K562 (cell line): ENCODE data around the gene ETHE1. TPM values are rescaled to one million over a fixed set of nuclear protein-coding genes. Genes with fewer than 3 reads are reported as not detected.

ENCODE experiments used
- ATAC-seq: fragments of 200-7000 bp; cut with Tn5 transposase; 3 replicates; pipeline ENCODE4 v1.9.1; 2020; ENCODE audit warnings: moderate library complexity
- BruUV-seq: library from RNA; stranded (reverse); fragments of 400-500 nt; replicated peaks from 2 replicates; lab custom pipeline; 2021; lab: Mats Ljungman, UMichigan
- CTCF ChIA-PET: fragments of 300-600 bp; formaldehyde crosslinking; extraction: SDS; loops from one replicate; lab custom pipeline; 2021; ENCODE audit warnings: low intra/inter-chr PET ratio; lab: Yijun Ruan, JAX
- POLR2A ChIA-PET: fragments of 300-600, 350-650 bp; sonication (Branson Sonifier 250); formaldehyde crosslinking; extraction: SDS; loops from one replicate; lab custom pipeline; 2021; ENCODE audit warnings: antibody characterized with exemption, inconsistent platforms; lab: Yijun Ruan, JAX
- DNase-seq, 4 experiments: peaks; one replicate each; pipeline versions ENCODE4 v3.0.0 to v3.0.0-alpha.2; 2011 to 2018; ENCODE audit warnings: low spot score in 3 of 4, mixed read lengths in 3 of 4; ENCODE audit errors: extremely low read depth in 1 of 4
- FAIRE-seq: peaks from 2 replicates; lab custom pipeline; 2011; peaks lifted over from hg19 to GRCh38; lab: Jason Lieb, UNC
- H2AFZ ChIP-seq: 2 replicates; pipeline ENCODE4 v1.6.0; 2011; ENCODE audit warnings: low read depth, low read length, control low read depth, inconsistent platforms
- H3K27ac ChIP-seq: fragments of 200-600 bp; 3 replicates; pipeline ENCODE4 v1.8.0; 2011; ENCODE audit warnings: low read depth, mild to moderate bottlenecking, control low read depth, inconsistent platforms, low read length, moderate library complexity, mixed read lengths; ENCODE audit errors: extremely low read depth
- H3K27me3 ChIP-seq, 2 experiments: fragments of 300-600 bp in 1 of 2; 2 replicates in 1 of 2; 3 replicates in 1 of 2; pipeline versions ENCODE4 v1.6.0 to v1.8.0; 2011; ENCODE audit warnings: inconsistent platforms in 2 of 2, low read length in 2 of 2, mild to moderate bottlenecking in 1 of 2, mixed read lengths in 1 of 2, moderate library complexity in 1 of 2; ENCODE audit not compliant: control insufficient read depth in 2 of 2, insufficient read depth in 2 of 2
- H3K36me3 ChIP-seq: fragments of 300-600 bp; 3 replicates; pipeline ENCODE4 v1.8.0; 2011; ENCODE audit warnings: mild to moderate bottlenecking, low read length, inconsistent platforms; ENCODE audit not compliant: control insufficient read depth, insufficient read depth
- H3K4me1 ChIP-seq, 2 experiments: fragments of 200-600 bp in 1 of 2; replicated peaks in 1 of 2; 2 replicates in 1 of 2; 3 replicates in 1 of 2; pipeline versions ENCODE4 v1.5.1 to v1.8.0; 2011; ENCODE audit warnings: inconsistent platforms in 2 of 2, low read length in 2 of 2, mild to moderate bottlenecking in 1 of 2, mixed read lengths in 1 of 2, moderate library complexity in 1 of 2; ENCODE audit not compliant: control insufficient read depth in 2 of 2, insufficient read depth in 2 of 2
- H3K4me2 ChIP-seq: 2 replicates; pipeline ENCODE4 v1.6.1; 2011; ENCODE audit warnings: low read length, control low read depth, inconsistent platforms, mixed read lengths; ENCODE audit not compliant: insufficient read depth
- H3K4me3 ChIP-seq: fragments of 200-600 bp; sonication (generic), shearing (Covaris generic); 2 replicates; pipeline ENCODE4 v1.5.1; 2016; ENCODE audit warnings: control low read depth, inconsistent platforms
- H3K79me2 ChIP-seq: fragments of 200-600 bp; 3 replicates; pipeline ENCODE4 v1.8.0; 2011; ENCODE audit warnings: low read length, inconsistent platforms; ENCODE audit not compliant: control insufficient read depth, insufficient read depth
- H3K9ac ChIP-seq, 2 experiments: 2 replicates each; pipeline versions ENCODE4 v1.6.0 to v1.6.1; 2011; ENCODE audit warnings: low read depth in 2 of 2, low read length in 2 of 2, control low read depth in 1 of 2, inconsistent platforms in 1 of 2, mild to moderate bottlenecking in 1 of 2, mixed read lengths in 1 of 2; ENCODE audit not compliant: insufficient read depth in 1 of 2
- H3K9me1 ChIP-seq: one replicate; pipeline ENCODE4 v1.6.0; 2011; ENCODE audit warnings: inconsistent platforms, mild to moderate bottlenecking, low read length, moderate library complexity; ENCODE audit not compliant: control insufficient read depth, insufficient read depth
- H3K9me3 ChIP-seq: replicated peaks from 2 replicates; pipeline ENCODE4 v1.5.1; 2011; ENCODE audit warnings: low read depth, low read length, inconsistent platforms; ENCODE audit not compliant: control insufficient read depth, insufficient read depth
- H4K20me1 ChIP-seq: replicated peaks from 2 replicates; pipeline ENCODE4 v1.6.1; 2011; ENCODE audit warnings: low read length, inconsistent platforms, mixed read lengths; ENCODE audit not compliant: control insufficient read depth, insufficient read depth
- CHAMP1 ChIP-seq: fragments of 450-650 bp; IDR thresholded peaks from 2 replicates; pipeline ENCODE4 v1.6.1; 2016; ENCODE audit warnings: mild to moderate bottlenecking
- CTCF ChIP-seq, 3 experiments: IDR thresholded peaks in 2 of 3; conservative IDR thresholded peaks in 1 of 3; 2 replicates each; pipeline ENCODE4 v1.5.1; 2011 to 2012; ENCODE audit warnings: low read length in 3 of 3, mild to moderate bottlenecking in 3 of 3, control low read depth in 2 of 3, improper control_type of control experiment in 1 of 3, inconsistent platforms in 1 of 3, low read depth in 1 of 3, mixed read lengths in 1 of 3, moderate library complexity in 1 of 3; ENCODE audit not compliant: insufficient read depth in 2 of 3
- EGR1 ChIP-seq: fragments of 450-650 bp; conservative IDR thresholded peaks from 2 replicates; pipeline ENCODE4 v1.6.1; 2017; ENCODE audit warnings: mild to moderate bottlenecking
- ELF4 ChIP-seq: fragments of 450-650 bp; formaldehyde crosslinking; IDR thresholded peaks from 2 replicates; pipeline ENCODE4 v1.4.0; 2022; ENCODE audit warnings: missing genetic modification characterization
- HDAC1 ChIP-seq, 2 experiments: fragments of 450-650 bp; IDR thresholded peaks; 2 replicates each; pipeline ENCODE4 v1.6.1; 2016 to 2017; ENCODE audit warnings: inconsistent platforms in 1 of 2, mild to moderate bottlenecking in 1 of 2, moderate library complexity in 1 of 2
- ILK ChIP-seq: fragments of 450-650 bp; IDR thresholded peaks from 2 replicates; pipeline ENCODE4 v1.6.1; 2016; ENCODE audit warnings: missing genetic modification characterization, low read depth, mild to moderate bottlenecking, missing compliant biosample characterization, moderate library complexity, borderline replicate concordance
- LCOR ChIP-seq: sonication (generic); formaldehyde crosslinking; IDR thresholded peaks from 2 replicates; pipeline ENCODE4 v1.8.0; 2022; ENCODE audit warnings: mild to moderate bottlenecking, missing genetic modification reagents
- MEF2D ChIP-seq: conservative IDR thresholded peaks from 2 replicates; pipeline ENCODE4 v1.6.1; 2016; ENCODE audit warnings: low read depth, missing genetic modification characterization, missing compliant biosample characterization
- SMAD2 ChIP-seq: fragments of 150-350 bp; IDR thresholded peaks from 2 replicates; pipeline ENCODE4 v1.6.1; 2014; ENCODE audit warnings: low read depth, mild to moderate bottlenecking, low read length
- SPI1 ChIP-seq: IDR thresholded peaks from 2 replicates; pipeline ENCODE4 v1.6.1; 2011; ENCODE audit warnings: low read depth, low read length, control low read depth, borderline replicate concordance
- SRF ChIP-seq, 2 experiments: fragments of 250-450, 450-650 bp in 1 of 2; sonication (Bioruptor Pico) in 1 of 2; sonication (generic) in 1 of 2; formaldehyde crosslinking; IDR thresholded peaks; 2 replicates each; pipeline versions ENCODE4 v1.5.0 to v1.5.1; 2020 to 2022; ENCODE audit warnings: mild to moderate bottlenecking in 1 of 2, missing genetic modification reagents in 1 of 2
- TEAD1 ChIP-seq, 2 experiments: fragments of 450-650 bp in 1 of 2; sonication (generic) in 1 of 2; formaldehyde crosslinking; IDR thresholded peaks; 2 replicates each; pipeline versions ENCODE4 v1.4.0 to v1.8.0; 2020 to 2022; ENCODE audit warnings: mild to moderate bottlenecking in 2 of 2, missing genetic modification reagents in 1 of 2
- THRAP3 ChIP-seq: fragments of 450-650 bp; IDR thresholded peaks from 2 replicates; pipeline ENCODE4 v1.6.1; 2016; ENCODE audit warnings: mild to moderate bottlenecking, inconsistent platforms, borderline replicate concordance
- YY1 ChIP-seq, 3 experiments: IDR thresholded peaks; 2 replicates each; pipeline ENCODE4 v1.6.1; 2011; ENCODE audit warnings: low read length in 2 of 3, mild to moderate bottlenecking in 2 of 3, moderate library complexity in 2 of 3, borderline replicate concordance in 1 of 3, control low read depth in 1 of 3, low read depth in 1 of 3; ENCODE audit not compliant: insufficient read depth in 3 of 3, insufficient replicate concordance in 2 of 3, control insufficient read depth in 1 of 3, insufficient read length in 1 of 3; ENCODE audit errors: extremely low read depth in 1 of 3
- ZBTB17 ChIP-seq: fragments of 450-650 bp; formaldehyde crosslinking; IDR thresholded peaks from 2 replicates; pipeline ENCODE4 v1.4.0; 2020; ENCODE audit warnings: mild to moderate bottlenecking
- WGBS: fragments of 100-300 bp; shearing (Covaris generic); methylation state at CpG from one replicate; pipeline ENCODE4 v1.1.6; 2016; ENCODE audit warnings: low coverage, mixed read lengths; ENCODE audit not compliant: insufficient coverage; ENCODE audit errors: missing lambda C conversion rate; 5-methylcytosine and 5-hydroxymethylcytosine counted together
- in situ Hi-C: fragments of 300-500 bp; cut with MboI; formaldehyde crosslinking; loops from 4 replicates; pipeline ENCODE4 v1.15.0; 2018; ENCODE audit warnings: inconsistent platforms, mixed read lengths
- intact Hi-C: fragments of 100-400 bp; cut with micrococcal nuclease; formaldehyde crosslinking; loops from 2 replicates; pipeline ENCODE4 v1.14.2; 2022
- polyA plus RNA-seq, 8 experiments: library from polyadenylated mRNA; depleted of rRNA in 4 of 8; stranded (reverse) in 5 of 8; unstranded in 3 of 8; fragments of >200 nt; fragmentation: Nextera tagmentation in 2 of 8; fragmentation: Illumina TruSeq in 1 of 8; extraction: Ambion mirVana in 2 of 8; extraction: Trizol in 1 of 8; gene quantifications; 2 replicates each; pipeline versions ENCODE4 v1.2.1 to v1.2.3, GENCODE V29; 2011 to 2014; ENCODE audit warnings: inconsistent platforms in 1 of 8, missing spikeins in 1 of 8
- total RNA-seq, 7 experiments: library from RNA; depleted of rRNA in 6 of 7; stranded (reverse); fragments of >200 nt in 6 of 7; fragmentation: Illumina TruSeq in 2 of 7; extraction: Trizol in 2 of 7; gene quantifications; 2 replicates each; pipeline versions ENCODE4 v1.2.1 to v1.2.3, GENCODE V29; 2011 to 2021; ENCODE audit warnings: low replicate concordance in 1 of 7

ETHE1 gene
- total and polyA plus RNA-seq, 9 of the 15 experiments (the other 6 are each of a cell fraction or from before 2014, with no cell fraction given) = 2.9 to 21.0 (median 10.2) TPM

- H3K79me2 ChIP-seq = no peaks in the 10 kb centered on the region
- ChIA-PET POLR2A (interaction anchor here (0.6 kb wide), 1 partner anchor 101 kb away, joined by 3 read pairs; no protein-coding TSS in a partner anchor), CTCF (interaction anchor here (0.6 kb wide), 1 partner anchor 125 kb away, joined by 3 read pairs; no protein-coding TSS in a partner anchor)
- WGBS = 61% methylated on average over 5 of the region's 5 CpGs
- DNase-seq (no peak), ATAC-seq (no peak), FAIRE-seq (no peak)
- H3K4me1 ChIP-seq = peaks cover 3 to 28% of the 10 kb centered on the region in 2 experiments; a peak in 4 of 5 replicates
- in situ Hi-C loops = no loop called here
- no peaks in the 10 kb centered on the region for H3K9me1 ChIP-seq
- intact Hi-C loops = no loop called here
- no peak overlapping the region for H2AFZ ChIP-seq
- no peak overlapping the region for H3K4me3 ChIP-seq
- TF ChIP-seq THRAP3 (no peak), MEF2D (no peak), CHAMP1 (no peak), SPI1 (no peak), SMAD2 (no peak), ILK (tag) (no peak), ZBTB17 (CRISPR knock-in tag) (no peak), EGR1 (no peak), YY1 (IDR thresholded peaks at IDR 0.05; ENCODE audit: borderline replicate concordance in 1 of 3, control insufficient read depth in 1 of 3, extremely low read depth in 1 of 3, insufficient read depth in 3 of 3, insufficient read length in 1 of 3, insufficient replicate concordance in 2 of 3, low read depth in 1 of 3, low read length in 2 of 3) (no peak), ELF4 (CRISPR knock-in tag) (no peak), CTCF (IDR thresholded peaks at IDR 0.05 in 2 of 3, conservative IDR thresholded peaks at IDR 0.05 in 1 of 3; ENCODE audit: insufficient read depth in 2 of 3, low read depth in 1 of 3, low read length in 3 of 3) (no peak), TEAD1 (CRISPR knock-in tag; IDR thresholded peaks at IDR 0.05) (no peak), SRF (CRISPR knock-in tag; IDR thresholded peaks at IDR 0.05) (no peak), HDAC1 (IDR thresholded peaks at IDR 0.05) (no peak), LCOR (no peak)
- no peak overlapping the region for H3K4me2 ChIP-seq
- no peak overlapping the region for H3K9ac ChIP-seq
- no peaks in the 10 kb centered on the region for H3K9me3 ChIP-seq
- H3K36me3 ChIP-seq = no peaks in the 10 kb centered on the region
- no peaks in the 10 kb centered on the region for H4K20me1 ChIP-seq
- no peaks in the 10 kb centered on the region for H3K27me3 ChIP-seq
- H3K27ac ChIP-seq = no peak overlapping the region
- no TSS peak for BruUV-seq
These were observed 4.1 kb downstream of the ETHE1 start for GRCh38 chr19:43522929-43523328.
